PC-3 (cell line): ENCODE results near the gene LGALS4. TPM values are rescaled to one million over a fixed set of nuclear protein-coding genes. Genes with fewer than 3 reads are reported as not detected.
A peak's percentile ranks its signal among the peaks of the same experiment; 100 is the strongest.

Experiments
- ATAC-seq: fragments of 200-7000 bp; cut with Tn5 transposase; 2 replicates; pipeline ENCODE4 v1.9.1; 2020; ENCODE audit warnings: mild to moderate bottlenecking, moderate library complexity
- BruUV-seq: library from RNA; stranded (reverse); fragments of 400-500 nt; replicated peaks from 2 replicates; lab custom pipeline; 2021; lab: Mats Ljungman, UMichigan
- CTCF ChIA-PET: fragments of 300-600 bp; sonication (Branson Sonifier 250); formaldehyde crosslinking; loops from one replicate; lab custom pipeline; 2022; ENCODE audit warnings: antibody characterized with exemption; lab: Charles Lee
- POLR2A ChIA-PET: fragments of 300-600 bp; sonication (Branson Sonifier 250); formaldehyde crosslinking; loops from one replicate; lab custom pipeline; 2022; ENCODE audit warnings: antibody characterized with exemption; ENCODE audit not compliant: unreplicated experiment; lab: Charles Lee
- DNase-seq: peaks from one replicate; pipeline ENCODE4 v3.0.0-alpha.2; 2015
- H2AFZ ChIP-seq: fragments of 300-600 bp; sonication (generic); 2 replicates; pipeline ENCODE4 v1.6.0; 2016; ENCODE audit warnings: antibody characterized with exemption, low read length
- H3F3A ChIP-seq: fragments of 300-600 bp; sonication (generic); one replicate; pipeline ENCODE4 v1.6.0; 2017; ENCODE audit warnings: antibody characterized with exemption, low read length, control low read depth, mild to moderate bottlenecking; ENCODE audit not compliant: unreplicated experiment
- H3K27ac ChIP-seq: fragments of 300-600 bp; sonication (generic); 2 replicates; pipeline ENCODE4 v1.5.1; 2016; ENCODE audit warnings: mild to moderate bottlenecking, low read length
- H3K27me3 ChIP-seq: fragments of 300-600 bp; sonication (generic); 2 replicates; pipeline ENCODE4 v1.6.1; 2016; ENCODE audit warnings: low read length, mixed read lengths
- H3K36me3 ChIP-seq: fragments of 300-600 bp; sonication (generic); 2 replicates; pipeline ENCODE4 v1.6.1; 2016; ENCODE audit warnings: low read depth, mixed run types, low read length, mixed read lengths
- H3K4me1 ChIP-seq: fragments of 300-600 bp; sonication (generic); 2 replicates; pipeline ENCODE4 v1.5.1; 2016; ENCODE audit warnings: low read length; ENCODE audit not compliant: insufficient read depth
- H3K4me2 ChIP-seq: fragments of 300-600 bp; sonication (generic); 2 replicates; pipeline ENCODE4 v1.6.0; 2016; ENCODE audit warnings: low read length
- H3K4me3 ChIP-seq: fragments of 300-600 bp; sonication (generic); 2 replicates; pipeline ENCODE4 v1.5.1; 2016; ENCODE audit warnings: mild to moderate bottlenecking, low read length, mixed read lengths
- H3K79me2 ChIP-seq: fragments of 300-600 bp; sonication (generic); 2 replicates; pipeline ENCODE4 v1.6.1; 2017; ENCODE audit warnings: low read length, mixed read lengths
- H3K9ac ChIP-seq: fragments of 300-600 bp; sonication (generic); 2 replicates; pipeline ENCODE4 v1.6.0; 2016; ENCODE audit warnings: mild to moderate bottlenecking, low read length
- H3K9me2 ChIP-seq: fragments of 300-600 bp; sonication (generic); replicated peaks from 2 replicates; pipeline ENCODE4 v1.6.1; 2016; ENCODE audit warnings: mixed run types, low read length, mixed read lengths
- H3K9me3 ChIP-seq: fragments of 300-600 bp; sonication (generic); 2 replicates; pipeline ENCODE4 v1.6.1; 2016; ENCODE audit warnings: low read length, mixed read lengths
- H4K20me1 ChIP-seq: fragments of 300-600 bp; sonication (generic); 2 replicates; pipeline ENCODE4 v1.6.1; 2016; ENCODE audit warnings: low read length, mixed read lengths
- CTCF ChIP-seq: fragments of 300-600 bp; sonication (generic); conservative IDR thresholded peaks from 2 replicates; pipeline ENCODE4 v1.5.1; 2017; ENCODE audit warnings: antibody characterized with exemption, low read depth, mild to moderate bottlenecking, low read length
- EZH2 ChIP-seq: fragments of 300-600 bp; sonication (generic); IDR thresholded peaks from one replicate; pipeline ENCODE4 v1.6.1; 2017; ENCODE audit warnings: antibody characterized with exemption, mild to moderate bottlenecking, low read length; ENCODE audit not compliant: unreplicated experiment
- EZH2phosphoT487 ChIP-seq: fragments of 300-600 bp; sonication (generic); IDR thresholded peaks from 2 replicates; pipeline ENCODE4 v1.6.1; 2018; ENCODE audit warnings: mild to moderate bottlenecking, antibody characterized with exemption, low read length, borderline replicate concordance
- intact Hi-C: fragments of 100-400 bp; cut with micrococcal nuclease; formaldehyde crosslinking; loops from 2 replicates; pipeline ENCODE4 v1.9.0; 2023
- total RNA-seq: library from RNA; depleted of rRNA; stranded (reverse); fragments of >200 nt; gene quantifications from 2 replicates; pipeline ENCODE4 v1.2.3, GENCODE V29; 2014

Gene LGALS4
- total RNA-seq, 1 experiment from 2014 or later, result 0.51 TPM

- H3K4me2 ChIP-seq, result peak overlapping the region; percentile 97
- DNase-seq (no peak), ATAC-seq (no peak)
- peaks cover 32% of the 10 kb centered on the region; the same call in 1 of the 2 replicates for H4K20me1 ChIP-seq
- H3K4me3 ChIP-seq, result peak overlapping the region; percentile 83
- BruUV-seq, result TSS peak; percentile 33
- intact Hi-C loops, result no loop called here
- H3K9ac ChIP-seq, result peak overlapping the region; percentile 99
- H3K79me2 ChIP-seq, result peaks cover 65% of the 10 kb centered on the region
- H3F3A ChIP-seq, result peaks cover 3% of the 10 kb centered on the region
- no peaks in the 10 kb centered on the region for H3K9me2 ChIP-seq
- no peaks in the 10 kb centered on the region for H3K27me3 ChIP-seq
- H3K27ac ChIP-seq, result peak overlapping the region; percentile 97
- no peaks in the 10 kb centered on the region for H3K9me3 ChIP-seq
- ChIA-PET CTCF (no interaction called here), POLR2A (interaction anchor here (0.6 to 0.7 kb wide), 5 partner anchors 11 to 581 kb away, joined by 3 to 21 read pairs (median 4); no protein-coding TSS in a partner anchor)
- TF ChIP-seq EZH2phosphoT487, result no peak
- TF ChIP-seq EZH2, result no peak
- no peak for TF ChIP-seq CTCF
- peaks cover 42% of the 10 kb centered on the region for H3K36me3 ChIP-seq
- peaks cover 28% of the 10 kb centered on the region for H3K4me1 ChIP-seq
- no peak overlapping the region for H2AFZ ChIP-seq
These were observed 35.8 kb upstream of the LGALS4 start for GRCh38 chr19:38848299-38849146.

GRCh38 chr19:38846097-38846496 is 33.4 kb upstream of the LGALS4 start:
- ChIA-PET POLR2A (no interaction called here), CTCF (no interaction called here)
- DNase-seq (no peak), ATAC-seq (no peak)
- no peaks in the 10 kb centered on the region for H3K9me2 ChIP-seq
- H3K4me2 ChIP-seq, result no peak overlapping the region
- peaks cover 64% of the 10 kb centered on the region for H3K36me3 ChIP-seq
- H3F3A ChIP-seq, result peaks cover 8% of the 10 kb centered on the region
- H4K20me1 ChIP-seq, result peaks cover 39% of the 10 kb centered on the region; the same call in 1 of the 2 replicates
- intact Hi-C loops, result no loop called here
- no TSS peak for BruUV-seq
- H2AFZ ChIP-seq, result no peak overlapping the region
- TF ChIP-seq EZH2phosphoT487 (no peak), CTCF (no peak), EZH2 (no peak)
- H3K9me3 ChIP-seq, result no peaks in the 10 kb centered on the region
- H3K27me3 ChIP-seq, result no peaks in the 10 kb centered on the region
- peaks cover 27% of the 10 kb centered on the region for H3K4me1 ChIP-seq
- no peak overlapping the region for H3K27ac ChIP-seq
- H3K4me3 ChIP-seq, result no peak overlapping the region
- peaks cover 81% of the 10 kb centered on the region for H3K79me2 ChIP-seq
- no peak overlapping the region for H3K9ac ChIP-seq
